Iris pigment epithelial cell (primary cell): Measurements from ENCODE around the gene MANF.

ENCODE experiments used
- DNase-seq: peaks from one replicate; pipeline ENCODE4 v3.0.0-alpha.2; 2011; ENCODE audit warnings: low read depth

Gene MANF

GRCh38 chr3:51436998-51437639 is 52.0 kb downstream of the MANF start:
- peak; percentile 12 for DNase-seq
